Caco-2 (cell line): ENCODE measurements around the gene VPS39. TPM values are rescaled to one million over a fixed set of nuclear protein-coding genes. Genes with fewer than 3 reads are reported as not detected.

Source experiments
- BruUV-seq: library from RNA; stranded (reverse); fragments of 400-500 nt; replicated peaks from 2 replicates; lab custom pipeline; 2021; lab: Mats Ljungman, UMichigan
- CTCF ChIA-PET: fragments of 300-600 bp; sonication (Branson Sonifier 250); formaldehyde crosslinking; loops from one replicate; lab custom pipeline; 2022; ENCODE audit warnings: antibody characterized with exemption; lab: Charles Lee
- POLR2A ChIA-PET: fragments of 300-600 bp; sonication (Branson Sonifier 250); formaldehyde crosslinking; loops from one replicate; lab custom pipeline; 2022; ENCODE audit warnings: antibody characterized with exemption; lab: Charles Lee
- DNase-seq, 2 experiments: peaks; one replicate each; pipeline versions ENCODE4 v3.0.0 to v3.0.0-alpha.2; 2020 to 2022
- H3K27me3 ChIP-seq: replicated peaks from 2 replicates; pipeline ENCODE4 v1.6.0; 2011; ENCODE audit warnings: low read length; ENCODE audit not compliant: control insufficient read depth, insufficient read depth
- H3K36me3 ChIP-seq: 2 replicates; pipeline ENCODE4 v1.5.1; 2011; ENCODE audit warnings: low read length; ENCODE audit not compliant: control insufficient read depth, insufficient read depth
- H3K4me1 ChIP-seq: fragments of 250-450 bp; sonication (Bioruptor Pico); 2 replicates; pipeline ENCODE4 v1.5.1; 2020; ENCODE audit warnings: mild to moderate bottlenecking
- H3K4me3 ChIP-seq: 2 replicates; pipeline ENCODE4 v1.5.1; 2011; ENCODE audit warnings: low read depth, mild to moderate bottlenecking, control low read depth, low read length
- H3K9me3 ChIP-seq: fragments of 250-450 bp; sonication (Bioruptor Pico); 2 replicates; pipeline ENCODE4 v1.5.1; 2020; ENCODE audit warnings: mild to moderate bottlenecking, moderate library complexity
- H3K27ac Mint-ChIP-seq: one replicate; pipeline ENCODE4 v1.8.0; 2022; ENCODE audit warnings: mixed read lengths; ENCODE audit not compliant: unreplicated experiment
- H3K27me3 Mint-ChIP-seq: one replicate; pipeline ENCODE4 v1.8.0; 2022; ENCODE audit warnings: mixed read lengths; ENCODE audit not compliant: insufficient read depth, unreplicated experiment
- H3K36me3 Mint-ChIP-seq: one replicate; pipeline ENCODE4 v1.8.0; 2022; ENCODE audit warnings: mild to moderate bottlenecking, mixed read lengths; ENCODE audit not compliant: insufficient read depth, unreplicated experiment
- H3K4me1 Mint-ChIP-seq: one replicate; pipeline ENCODE4 v1.8.0; 2022; ENCODE audit warnings: low read depth, mixed read lengths; ENCODE audit not compliant: unreplicated experiment
- H3K4me3 Mint-ChIP-seq: one replicate; pipeline ENCODE4 v1.8.0; 2022; ENCODE audit warnings: mild to moderate bottlenecking, moderate library complexity, mixed read lengths; ENCODE audit not compliant: unreplicated experiment
- H3K9me3 Mint-ChIP-seq: one replicate; pipeline ENCODE4 v1.8.0; 2022; ENCODE audit warnings: mixed read lengths; ENCODE audit not compliant: unreplicated experiment
- CTCF ChIP-seq, 2 experiments: fragments of 200-600 bp in 1 of 2; IDR thresholded peaks; 1 replicate in 1 of 2; 2 replicates in 1 of 2; pipeline versions ENCODE4 v1.5.1 to v1.8.0; 2011 to 2022; ENCODE audit warnings: antibody characterized with exemption in 1 of 2, control low read depth in 1 of 2, inconsistent platforms in 1 of 2, low read depth in 1 of 2, low read length in 1 of 2, mild to moderate bottlenecking in 1 of 2, moderate library complexity in 1 of 2; ENCODE audit not compliant: insufficient read depth in 1 of 2, severe bottlenecking in 1 of 2, unreplicated experiment in 1 of 2
- intact Hi-C: fragments of 100-400 bp; cut with micrococcal nuclease; formaldehyde crosslinking; loops from one replicate; pipeline ENCODE4 v1.10.0; 2022; ENCODE audit not compliant: unreplicated experiment
- total RNA-seq: library from RNA; stranded (reverse); gene quantifications from 2 replicates; pipeline ENCODE4 v1.2.3, GENCODE V29; 2022

VPS39 gene
- total RNA-seq, 1 experiment from 2014 or later, result 48.4 TPM

GRCh38 chr15:42203891-42204290 lies 4.2 kb downstream of the VPS39 start:
- ChIA-PET POLR2A (no interaction called here), CTCF (no interaction called here)
- Histone ChIP-seq H3K27me3 (no peaks in the 10 kb centered on the region), H3K4me1 (peaks cover 4% of the 10 kb centered on the region; the same call in 1 of the 2 replicates), H3K4me3 (no peak overlapping the region), H3K9me3 (no peaks in the 10 kb centered on the region), H3K36me3 (no peaks in the 10 kb centered on the region)
- BruUV-seq, result no TSS peak
- Mint-ChIP-seq H3K27me3 (no peaks in the 10 kb centered on the region), H3K36me3 (peaks cover 25% of the 10 kb centered on the region), H3K27ac (no peak overlapping the region), H3K4me3 (no peak overlapping the region), H3K9me3 (no peaks in the 10 kb centered on the region), H3K4me1 (no peaks in the 10 kb centered on the region)
- intact Hi-C loops, result no loop called here
- TF ChIP-seq CTCF (IDR thresholded peaks at IDR 0.05; ENCODE audit: insufficient read depth in 1 of 2, low read depth in 1 of 2, low read length in 1 of 2, severe bottlenecking in 1 of 2, unreplicated experiment in 1 of 2), result no peak
- DNase-seq, result no peak

- no peaks in the 10 kb centered on the region for H3K9me3 ChIP-seq
- no peaks in the 10 kb centered on the region; the same call in 1 of the 2 replicates for H3K4me1 ChIP-seq
- BruUV-seq, result no TSS peak
- Mint-ChIP-seq H3K27me3 (no peaks in the 10 kb centered on the region), H3K9me3 (no peaks in the 10 kb centered on the region), H3K4me1 (no peaks in the 10 kb centered on the region), H3K27ac (no peak overlapping the region), H3K4me3 (no peak overlapping the region), H3K36me3 (peaks cover 16% of the 10 kb centered on the region)
- DNase-seq, result no peak
- no peak for TF ChIP-seq CTCF (IDR thresholded peaks at IDR 0.05; ENCODE audit: insufficient read depth in 1 of 2, low read depth in 1 of 2, low read length in 1 of 2, severe bottlenecking in 1 of 2, unreplicated experiment in 1 of 2)
- intact Hi-C loops, result no loop called here
- H3K27me3 ChIP-seq, result no peaks in the 10 kb centered on the region
- POLR2A ChIA-PET, result no interaction called here
- H3K36me3 ChIP-seq, result no peaks in the 10 kb centered on the region
- no peak overlapping the region for H3K4me3 ChIP-seq
- CTCF ChIA-PET, result no interaction called here
These were observed 5.5 kb downstream of the VPS39 start for GRCh38 chr15:42202653-42203052.

DNA sequence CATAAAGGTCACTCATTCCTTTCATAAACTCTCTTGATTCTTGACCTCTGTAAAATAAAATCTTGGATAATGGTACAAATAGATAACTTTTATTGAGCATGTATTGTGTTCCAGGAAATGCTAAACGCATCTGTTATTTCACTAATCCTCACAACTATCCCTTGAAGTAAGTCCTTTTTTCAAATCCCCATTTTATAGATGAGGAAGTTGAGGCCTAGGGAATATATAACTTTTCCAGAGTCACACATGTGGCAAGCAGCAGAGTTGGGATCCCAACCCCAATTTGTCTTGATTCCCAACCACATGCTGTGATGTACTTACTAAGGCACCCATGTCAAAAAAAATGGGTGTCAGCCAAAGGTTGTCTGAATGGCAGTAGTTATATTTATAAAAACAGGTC lies 6.3 kb downstream of the VPS39 start:
- CTCF ChIA-PET, result no interaction called here
- Histone ChIP-seq H3K4me1 (no peaks in the 10 kb centered on the region), H3K27me3 (no peaks in the 10 kb centered on the region), H3K36me3 (peaks cover 1% of the 10 kb centered on the region), H3K4me3 (no peak overlapping the region), H3K9me3 (no peaks in the 10 kb centered on the region)
- H3K27ac Mint-ChIP-seq, result no peak overlapping the region
- H3K27me3 Mint-ChIP-seq, result no peaks in the 10 kb centered on the region
- no peak for TF ChIP-seq CTCF (IDR thresholded peaks at IDR 0.05; ENCODE audit: insufficient read depth in 1 of 2, low read depth in 1 of 2, low read length in 1 of 2, severe bottlenecking in 1 of 2, unreplicated experiment in 1 of 2)
- DNase-seq, result no peak
- H3K36me3 Mint-ChIP-seq, result peaks cover 17% of the 10 kb centered on the region
- POLR2A ChIA-PET, result no interaction called here
- no TSS peak for BruUV-seq
- H3K9me3 Mint-ChIP-seq, result no peaks in the 10 kb centered on the region
- H3K4me3 Mint-ChIP-seq, result no peak overlapping the region
- no peaks in the 10 kb centered on the region for H3K4me1 Mint-ChIP-seq
- intact Hi-C loops, result no loop called here
